ENCODE results near the gene PCGF2. TPM values are rescaled to one million over a fixed set of nuclear protein-coding genes. Genes with fewer than 3 reads are reported as not detected.
"Not testable (repeated sequence)": the region's sequence is repeated elsewhere in the genome, so short reads cannot be mapped to it uniquely, and the experiment has no call there.

The PCGF2 gene
- polyA plus RNA-seq, 4 donors, result 7.6 to 30.2 (median 23.2) TPM

DNA sequence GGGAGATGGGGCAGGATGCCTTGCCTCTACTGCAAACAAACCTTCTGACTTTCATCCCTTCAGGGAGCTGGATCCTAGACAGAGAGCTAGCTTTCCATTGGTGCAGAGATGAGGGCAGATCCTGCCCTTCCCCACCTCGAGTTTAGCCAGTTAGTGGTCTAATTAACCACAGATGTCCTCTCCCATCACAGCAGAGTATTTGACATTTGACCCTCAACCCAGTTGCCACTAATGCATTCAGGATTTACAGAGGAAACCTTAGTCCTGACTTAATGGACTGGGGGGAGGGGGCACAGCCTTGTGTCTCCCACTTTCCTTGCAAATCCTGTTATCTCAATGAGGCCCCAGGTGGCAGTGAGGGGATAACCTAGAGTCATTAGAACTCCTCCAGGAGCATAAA lies 41.0 kb upstream of the PCGF2 start:
- H3K4me3 ChIP-seq (ENCODE audit: low read depth in 1 of 3, low read length in 3 of 3), result no peak overlapping the region
- no peak overlapping the region for H3K27ac ChIP-seq (ENCODE audit: low read depth in 1 of 3, low read length in 2 of 3)
- H3K9me3 ChIP-seq (ENCODE audit: control insufficient read depth in 2 of 2, insufficient read depth in 1 of 2, low read depth in 1 of 2, low read length in 1 of 2), result no peaks in the 10 kb centered on the region
- H3K27me3 ChIP-seq (ENCODE audit: control insufficient read depth in 3 of 3, insufficient read depth in 3 of 3, low read length in 3 of 3), result no peaks in the 10 kb centered on the region
- WGBS, 3 donors, result 6 to 13% (median 12%) methylated on average over 1 of the region's 1 CpG
- H3K36me3 ChIP-seq (ENCODE audit: control insufficient read depth in 3 of 3, insufficient read depth in 2 of 3, low read depth in 1 of 3, low read length in 3 of 3), result peaks cover 2 to 49% (median 6%) of the 10 kb centered on the region in 3 donors
- peaks cover 0 to 3% (median 0%) of the 10 kb centered on the region in 3 donors for H3K4me1 ChIP-seq (ENCODE audit: control insufficient read depth in 3 of 3, insufficient read depth in 2 of 3, low read depth in 1 of 3, low read length in 2 of 3)
- DNase-seq (no peak), FAIRE-seq (no peak)

- H3K36me3 ChIP-seq (ENCODE audit: control insufficient read depth in 3 of 3, insufficient read depth in 2 of 3, low read depth in 1 of 3, low read length in 3 of 3), result peaks cover 5 to 55% (median 6%) of the 10 kb centered on the region in 3 donors
- not testable (repeated sequence) for H3K4me3 ChIP-seq (ENCODE audit: low read depth in 1 of 3, low read length in 3 of 3); FAIRE-seq
Measured at GRCh38 chr17:38787999-38788398, 39.9 kb upstream of the PCGF2 start.

DNA sequence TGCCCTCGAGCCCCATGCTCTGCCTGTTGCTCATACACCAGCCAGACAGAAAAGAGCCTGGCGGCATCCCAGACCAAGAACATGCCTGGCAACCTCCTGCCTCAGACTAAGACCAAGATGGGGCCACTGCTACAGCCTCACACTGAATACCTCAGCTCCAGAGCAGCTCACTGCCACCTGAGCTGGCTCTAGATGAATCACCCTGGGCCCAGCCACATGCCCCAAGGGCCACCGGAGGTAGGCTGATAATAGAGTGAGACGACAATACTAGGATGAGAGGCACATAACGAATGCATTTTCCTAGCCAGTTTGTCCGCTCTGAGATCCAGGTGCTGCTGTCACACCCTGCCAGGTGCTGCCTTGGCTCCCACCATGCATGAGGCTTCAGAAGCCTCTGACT lies 38.2 kb upstream of the PCGF2 start:
- H3K9me3 ChIP-seq (ENCODE audit: control insufficient read depth in 2 of 2, insufficient read depth in 1 of 2, low read depth in 1 of 2, low read length in 1 of 2), result no peaks in the 10 kb centered on the region
- peaks cover 6 to 59% (median 7%) of the 10 kb centered on the region in 3 donors for H3K36me3 ChIP-seq (ENCODE audit: control insufficient read depth in 3 of 3, insufficient read depth in 2 of 3, low read depth in 1 of 3, low read length in 3 of 3)
- no peaks in the 10 kb centered on the region for H3K27me3 ChIP-seq (ENCODE audit: control insufficient read depth in 3 of 3, insufficient read depth in 3 of 3, low read length in 3 of 3)
- H3K4me1 ChIP-seq (ENCODE audit: control insufficient read depth in 3 of 3, insufficient read depth in 2 of 3, low read depth in 1 of 3, low read length in 2 of 3), result peaks cover 0 to 3% (median 0%) of the 10 kb centered on the region in 3 donors
- DNase-seq, result no peak
- H3K27ac ChIP-seq (ENCODE audit: low read depth in 1 of 3, low read length in 2 of 3), result no peak overlapping the region
- H3K4me3 ChIP-seq (ENCODE audit: low read depth in 1 of 3, low read length in 3 of 3), result no peak overlapping the region
- FAIRE-seq, result no peak
- 72 to 87% (median 86%) methylated on average over 6 of the region's 6 CpGs for WGBS, 3 donors

More at GRCh38 chr17:38787999-38788398, 39.9 kb upstream of the PCGF2 start:
- H3K27me3 ChIP-seq (ENCODE audit: control insufficient read depth in 3 of 3, insufficient read depth in 3 of 3, low read length in 3 of 3); H3K4me1 ChIP-seq (ENCODE audit: control insufficient read depth in 3 of 3, insufficient read depth in 2 of 3, low read depth in 1 of 3, low read length in 2 of 3); H3K9me3 ChIP-seq (ENCODE audit: control insufficient read depth in 2 of 2, insufficient read depth in 1 of 2, low read depth in 1 of 2, low read length in 1 of 2); DNase-seq; H3K27ac ChIP-seq (ENCODE audit: low read depth in 1 of 3, low read length in 2 of 3): not testable (repeated sequence)
- WGBS, 3 donors, result 96 to 99% (median 98%) methylated on average over 4 of the region's 4 CpGs

GRCh38 chr17:38783227-38783626 lies 35.1 kb upstream of the PCGF2 start:
- Histone ChIP-seq H3K9me3 (ENCODE audit: control insufficient read depth in 2 of 2, insufficient read depth in 1 of 2, low read depth in 1 of 2, low read length in 1 of 2) (no peaks in the 10 kb centered on the region), H3K4me1 (ENCODE audit: control insufficient read depth in 3 of 3, insufficient read depth in 2 of 3, low read depth in 1 of 3, low read length in 2 of 3) (no peaks in the 10 kb centered on the region), H3K27ac (ENCODE audit: low read depth in 1 of 3, low read length in 2 of 3) (no peak overlapping the region), H3K36me3 (ENCODE audit: control insufficient read depth in 3 of 3, insufficient read depth in 2 of 3, low read depth in 1 of 3, low read length in 3 of 3) (peaks cover 9 to 85% (median 15%) of the 10 kb centered on the region in 3 donors), H3K27me3 (ENCODE audit: control insufficient read depth in 3 of 3, insufficient read depth in 3 of 3, low read length in 3 of 3) (no peaks in the 10 kb centered on the region), H3K4me3 (ENCODE audit: low read depth in 1 of 3, low read length in 3 of 3) (no peak overlapping the region)
- no peak for DNase-seq
- no peak for FAIRE-seq
- 88 to 92% (median 92%) methylated on average over 3 of the region's 3 CpGs for WGBS, 3 donors

- H3K9me3 ChIP-seq (ENCODE audit: control insufficient read depth in 2 of 2, insufficient read depth in 1 of 2, low read depth in 1 of 2, low read length in 1 of 2), result no peaks in the 10 kb centered on the region
- DNase-seq (no peak), FAIRE-seq (no peak)
- no peaks in the 10 kb centered on the region for H3K27me3 ChIP-seq (ENCODE audit: control insufficient read depth in 3 of 3, insufficient read depth in 3 of 3, low read length in 3 of 3)
- H3K4me1 ChIP-seq (ENCODE audit: control insufficient read depth in 3 of 3, insufficient read depth in 2 of 3, low read depth in 1 of 3, low read length in 2 of 3), result no peaks in the 10 kb centered on the region
- 92 to 93% (median 93%) methylated on average over 23 of the region's 23 CpGs for WGBS, 3 donors
- H3K27ac ChIP-seq (ENCODE audit: low read depth in 1 of 3, low read length in 2 of 3), result no peak overlapping the region
- peaks cover 15 to 94% (median 19%) of the 10 kb centered on the region in 3 donors for H3K36me3 ChIP-seq (ENCODE audit: control insufficient read depth in 3 of 3, insufficient read depth in 2 of 3, low read depth in 1 of 3, low read length in 3 of 3)
- no peak overlapping the region for H3K4me3 ChIP-seq (ENCODE audit: low read depth in 1 of 3, low read length in 3 of 3)
Measured at GRCh38 chr17:38779965-38780752, 32.0 kb upstream of the PCGF2 start.

DNA sequence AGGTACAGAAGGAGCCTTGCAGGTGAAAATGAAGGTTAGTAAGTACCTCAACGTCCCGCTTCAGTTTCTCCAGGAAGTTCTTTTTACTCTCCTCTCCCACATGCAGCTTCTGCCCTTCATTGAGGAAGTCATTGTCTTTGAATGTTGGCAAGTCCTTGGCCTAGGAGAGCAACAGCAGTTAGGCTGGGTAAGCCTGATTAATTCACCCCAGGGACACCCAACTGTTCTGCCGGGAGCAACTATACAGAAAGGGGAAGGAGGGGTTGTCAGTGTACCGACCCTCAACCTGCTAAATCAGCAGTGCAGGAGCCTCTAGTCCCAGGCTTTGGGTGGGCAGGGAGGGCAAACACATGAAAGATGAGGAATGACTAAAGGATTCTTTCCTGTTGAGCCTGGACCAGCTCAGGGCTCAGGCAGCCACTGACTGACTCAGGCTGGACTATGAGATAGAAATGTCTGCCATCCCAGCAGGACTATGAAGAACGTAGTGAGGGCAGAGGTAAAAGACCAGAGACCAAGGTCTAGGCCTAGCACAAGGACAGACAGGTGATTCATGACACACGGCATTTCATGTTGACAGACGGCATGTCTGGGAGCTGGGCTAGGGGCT lies 29.6 kb upstream of the PCGF2 start:
- FAIRE-seq (no peak), DNase-seq (no peak)
- peaks cover 11 to 89% (median 16%) of the 10 kb centered on the region in 3 donors for H3K36me3 ChIP-seq (ENCODE audit: control insufficient read depth in 3 of 3, insufficient read depth in 2 of 3, low read depth in 1 of 3, low read length in 3 of 3)
- H3K27me3 ChIP-seq (ENCODE audit: control insufficient read depth in 3 of 3, insufficient read depth in 3 of 3, low read length in 3 of 3), result no peaks in the 10 kb centered on the region
- H3K9me3 ChIP-seq (ENCODE audit: control insufficient read depth in 2 of 2, insufficient read depth in 1 of 2, low read depth in 1 of 2, low read length in 1 of 2), result no peaks in the 10 kb centered on the region
- H3K27ac ChIP-seq (ENCODE audit: low read depth in 1 of 3, low read length in 2 of 3), result no peak overlapping the region
- no peak overlapping the region for H3K4me3 ChIP-seq (ENCODE audit: low read depth in 1 of 3, low read length in 3 of 3)
- H3K4me1 ChIP-seq (ENCODE audit: control insufficient read depth in 3 of 3, insufficient read depth in 2 of 3, low read depth in 1 of 3, low read length in 2 of 3), result no peaks in the 10 kb centered on the region
- WGBS, 3 donors, result 75 to 87% (median 76%) methylated on average over 7 of the region's 7 CpGs

DNA sequence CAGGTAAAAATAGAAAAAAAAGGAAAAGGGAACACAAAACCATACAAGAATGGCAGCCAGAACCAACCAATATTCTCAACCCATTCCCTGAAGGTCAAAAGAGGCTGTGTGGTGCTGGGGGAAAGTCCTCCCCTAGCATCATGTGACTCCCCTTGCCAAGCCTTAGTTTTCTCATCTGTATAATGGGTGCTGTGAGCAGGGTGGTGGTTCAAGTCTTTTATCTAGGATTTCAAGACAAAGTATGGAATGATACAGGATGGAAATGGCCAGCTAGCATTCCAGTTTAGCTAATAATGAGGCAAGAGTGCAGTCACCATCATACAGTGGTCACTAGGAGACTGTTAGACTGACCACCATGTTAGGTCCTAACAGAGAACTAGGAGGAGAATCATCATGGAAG lies 25.1 kb upstream of the PCGF2 start:
- H3K27me3 ChIP-seq (ENCODE audit: control insufficient read depth in 3 of 3, insufficient read depth in 3 of 3, low read length in 3 of 3), result no peaks in the 10 kb centered on the region
- no peak overlapping the region for H3K4me3 ChIP-seq (ENCODE audit: low read depth in 1 of 3, low read length in 3 of 3)
- H3K27ac ChIP-seq (ENCODE audit: low read depth in 1 of 3, low read length in 2 of 3), result no peak overlapping the region
- FAIRE-seq, result no peak
- no peak for DNase-seq
- no peaks in the 10 kb centered on the region for H3K9me3 ChIP-seq (ENCODE audit: control insufficient read depth in 2 of 2, insufficient read depth in 1 of 2, low read depth in 1 of 2, low read length in 1 of 2)
- H3K36me3 ChIP-seq (ENCODE audit: control insufficient read depth in 3 of 3, insufficient read depth in 2 of 3, low read depth in 1 of 3, low read length in 3 of 3), result peaks cover 7 to 83% (median 22%) of the 10 kb centered on the region in 3 donors
- H3K4me1 ChIP-seq (ENCODE audit: control insufficient read depth in 3 of 3, insufficient read depth in 2 of 3, low read depth in 1 of 3, low read length in 2 of 3), result no peaks in the 10 kb centered on the region

- Histone ChIP-seq H3K27ac (ENCODE audit: low read depth in 1 of 3, low read length in 2 of 3) (no peak overlapping the region), H3K4me3 (ENCODE audit: low read depth in 1 of 3, low read length in 3 of 3) (no peak overlapping the region), H3K36me3 (ENCODE audit: control insufficient read depth in 3 of 3, insufficient read depth in 2 of 3, low read depth in 1 of 3, low read length in 3 of 3) (peaks cover 19 to 79% (median 20%) of the 10 kb centered on the region in 3 donors), H3K9me3 (ENCODE audit: control insufficient read depth in 2 of 2, insufficient read depth in 1 of 2, low read depth in 1 of 2, low read length in 1 of 2) (no peaks in the 10 kb centered on the region), H3K27me3 (ENCODE audit: control insufficient read depth in 3 of 3, insufficient read depth in 3 of 3, low read length in 3 of 3) (no peaks in the 10 kb centered on the region), H3K4me1 (ENCODE audit: control insufficient read depth in 3 of 3, insufficient read depth in 2 of 3, low read depth in 1 of 3, low read length in 2 of 3) (no peaks in the 10 kb centered on the region)
- no peak for DNase-seq
- WGBS, 3 donors, result 56 to 67% (median 64%) methylated on average over 6 of the region's 6 CpGs
- no peak for FAIRE-seq
Measured at GRCh38 chr17:38768417-38768816, 20.3 kb upstream of the PCGF2 start.
